Occipital lobe (tissue), 2 donors: ENCODE measurements around the gene KLF7. TPM values are rescaled to one million over a fixed set of nuclear protein-coding genes. Genes with fewer than 3 reads are reported as not detected.

Experiments
- DNase-seq: peaks from one replicate; lab custom pipeline; 2025; lab: John Stamatoyannopoulos, UW
- total RNA-seq: library from RNA; depleted of rRNA; stranded (reverse); fragments of >200 nt; gene quantifications from one replicate; pipeline ENCODE4 v1.2.3, GENCODE V29; 2014

Gene KLF7
- total RNA-seq, 1 donor from 2014 or later, result 69.7 TPM

DNA sequence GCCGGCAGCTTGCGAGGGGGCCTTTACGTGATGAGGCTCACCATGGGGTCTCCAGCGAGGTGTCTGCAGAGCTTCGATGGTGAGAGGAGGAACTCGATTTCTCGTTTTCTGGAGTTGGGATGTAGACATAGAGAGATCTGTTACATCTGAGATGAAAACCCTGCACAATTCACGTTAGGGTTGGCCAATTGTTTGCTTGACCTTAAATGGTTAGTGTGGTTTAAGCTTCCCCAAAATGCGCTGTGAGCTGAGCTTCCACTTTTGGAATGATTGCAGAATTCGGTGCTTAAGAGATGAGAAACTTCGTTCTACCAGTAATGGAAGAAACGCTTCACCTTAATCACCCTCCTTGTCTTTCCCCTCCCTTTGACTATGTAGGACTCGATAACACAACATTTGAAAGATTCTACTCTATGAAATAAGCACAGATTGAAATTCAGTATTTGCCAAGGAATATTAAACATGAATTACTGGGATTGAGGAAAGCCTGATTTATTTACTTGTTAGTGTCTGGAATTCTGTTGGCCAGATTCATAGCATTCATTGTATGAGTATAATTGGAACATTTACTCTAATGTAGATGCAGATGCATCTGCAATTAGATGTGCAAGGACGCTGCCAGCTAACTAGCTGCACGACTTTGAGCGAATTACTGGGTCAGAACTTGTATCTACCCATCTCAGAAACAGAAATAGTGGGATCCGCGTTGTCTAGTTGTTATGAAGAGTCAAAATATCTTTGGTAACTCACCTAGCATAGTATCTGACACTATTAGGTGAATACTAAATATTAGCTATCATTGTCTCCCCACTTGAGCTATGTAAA is 1.6 kb upstream of the KLF7 start:
- no peak for DNase-seq

DNA sequence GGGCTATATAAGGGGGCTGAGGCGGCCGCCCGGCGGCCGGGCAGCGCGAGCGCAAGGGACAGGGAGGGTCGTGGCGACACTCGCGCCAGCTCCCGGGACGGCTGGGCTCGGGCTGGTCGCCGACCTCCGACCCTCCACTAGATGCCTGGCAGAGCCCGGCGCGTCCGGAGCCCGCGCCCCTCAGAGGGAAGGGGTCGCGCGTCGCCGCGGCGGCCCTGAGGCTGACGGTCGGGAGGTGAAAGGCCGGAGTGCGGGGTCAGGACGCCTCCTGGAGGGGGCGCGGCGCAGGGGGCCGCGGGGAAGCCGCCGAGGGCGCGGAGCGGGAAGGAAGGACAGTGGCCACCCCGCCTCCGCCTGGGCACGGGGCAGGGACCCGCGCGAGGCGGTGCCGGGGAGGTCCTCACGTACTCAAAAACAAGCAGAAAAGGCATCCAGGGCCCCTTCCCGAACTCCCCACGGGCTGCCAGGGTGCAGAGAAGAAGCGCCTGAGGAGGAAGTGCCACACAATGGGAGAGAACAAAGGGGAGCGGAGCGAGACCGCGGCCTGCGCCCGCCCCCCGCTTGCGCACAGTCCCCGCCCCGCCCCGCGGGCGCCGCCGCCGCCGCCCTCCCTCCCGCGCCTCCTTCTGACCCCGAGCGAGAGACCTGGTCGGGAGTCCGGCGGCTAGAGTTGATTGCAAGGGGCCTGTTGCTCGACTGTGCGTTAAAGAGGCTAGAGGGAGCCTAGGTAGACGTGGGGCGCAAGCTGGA is 776 bp upstream of the KLF7 start:
- peak; percentile 75 for DNase-seq

DNA sequence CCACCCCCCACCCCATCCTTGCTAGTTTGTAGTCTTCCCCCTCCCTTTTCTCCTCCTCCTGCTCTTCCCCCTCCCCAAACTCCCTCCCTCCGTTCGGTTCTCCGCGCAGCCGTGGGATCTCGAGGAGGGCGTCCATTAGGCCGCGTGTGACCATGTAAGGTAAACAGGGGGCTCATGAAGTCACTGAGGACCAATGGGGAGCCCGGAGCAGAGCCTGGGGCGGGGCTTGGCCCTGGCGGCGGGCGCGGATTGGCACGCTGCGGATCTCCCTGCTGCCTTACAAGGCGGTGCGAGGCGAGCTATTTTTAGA is 246 bp upstream of the KLF7 start:
- peak; percentile 99 for DNase-seq

DNA sequence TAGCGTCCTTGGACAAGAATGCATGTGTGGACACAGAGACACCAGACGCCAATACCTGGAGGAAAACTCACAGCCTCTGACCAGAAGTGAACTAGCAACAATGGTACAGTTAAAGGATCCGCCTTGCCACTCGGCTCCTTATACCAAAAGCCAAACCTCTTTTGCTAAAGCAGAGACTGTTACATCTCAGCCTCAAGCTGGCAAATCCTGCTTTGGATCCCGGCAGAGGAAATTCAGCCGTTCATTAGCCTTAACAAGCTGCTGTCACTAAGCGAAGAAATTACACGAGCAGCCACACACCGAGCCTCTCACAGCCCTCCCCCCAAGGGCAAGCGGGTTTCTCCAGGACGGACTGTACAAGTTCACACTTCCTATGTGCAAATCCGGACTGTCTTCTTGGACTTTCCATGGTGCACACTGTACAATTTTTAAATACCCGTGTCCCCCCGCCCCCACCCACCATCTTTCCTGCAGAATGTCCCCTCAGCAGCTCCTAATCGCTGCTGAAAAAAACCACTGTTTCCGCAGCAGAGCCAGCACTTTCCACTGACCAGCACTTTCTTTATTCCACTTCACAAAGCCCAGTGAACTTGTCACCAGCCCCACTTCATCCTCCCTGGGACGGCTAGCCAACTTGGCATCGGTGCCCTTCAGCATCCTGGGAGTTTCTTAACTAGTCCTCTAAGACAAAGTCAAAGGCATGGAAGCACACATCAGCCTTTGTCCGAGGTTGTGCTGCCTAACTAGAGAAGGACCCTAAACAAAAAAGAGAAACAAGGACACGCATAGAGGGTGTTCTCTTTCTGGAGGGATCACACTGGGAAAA is 1.5 kb downstream of the KLF7 start:
- DNase-seq, result peak; percentile 41

DNA sequence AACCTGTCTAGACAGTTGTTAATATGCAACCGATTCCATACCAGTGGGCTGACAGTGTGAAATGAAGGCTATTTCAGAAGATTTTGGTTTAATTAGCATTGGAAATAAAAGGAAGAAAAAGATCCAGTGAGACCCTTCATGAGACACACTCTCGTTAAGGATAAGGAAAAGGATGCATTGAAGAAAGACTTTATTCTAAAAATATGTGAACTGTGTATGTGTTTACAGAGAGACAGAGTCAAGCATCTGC is 2.1 kb downstream of the KLF7 start:
- DNase-seq, result no peak

DNA sequence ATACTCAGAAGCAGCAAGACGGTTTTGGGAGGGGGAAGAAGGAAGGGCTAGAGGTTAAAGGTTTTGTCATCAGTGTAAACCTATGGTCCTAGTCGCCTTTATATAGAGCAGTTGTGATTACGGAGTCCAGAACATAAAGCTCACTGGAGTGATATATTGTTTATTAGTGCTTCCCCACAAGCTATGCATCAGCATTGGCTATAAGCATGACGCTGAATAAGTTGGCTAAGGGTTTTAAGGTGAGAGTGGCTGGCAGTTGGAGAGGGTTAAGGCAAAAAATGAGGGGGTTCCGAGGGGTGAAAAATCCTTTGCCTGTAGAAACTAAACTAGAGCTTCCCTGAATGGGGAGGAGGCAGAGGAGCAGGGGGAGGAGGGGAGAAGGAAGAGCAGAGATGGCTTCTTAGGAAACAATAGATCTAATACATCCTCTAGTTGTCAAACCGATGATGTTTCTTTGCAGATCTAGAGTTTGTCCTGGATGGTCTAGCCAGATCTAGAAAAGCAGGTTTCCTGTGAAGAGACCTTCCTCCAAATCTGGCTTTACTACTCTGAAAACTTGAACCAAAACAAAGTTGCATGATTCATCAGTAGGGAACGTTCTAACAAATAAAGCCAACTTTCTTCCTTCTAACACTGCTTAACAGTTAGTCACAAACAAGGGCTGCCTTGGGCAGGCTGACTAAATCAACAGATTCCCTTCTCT is 2.5 kb downstream of the KLF7 start:
- no peak for DNase-seq

DNA sequence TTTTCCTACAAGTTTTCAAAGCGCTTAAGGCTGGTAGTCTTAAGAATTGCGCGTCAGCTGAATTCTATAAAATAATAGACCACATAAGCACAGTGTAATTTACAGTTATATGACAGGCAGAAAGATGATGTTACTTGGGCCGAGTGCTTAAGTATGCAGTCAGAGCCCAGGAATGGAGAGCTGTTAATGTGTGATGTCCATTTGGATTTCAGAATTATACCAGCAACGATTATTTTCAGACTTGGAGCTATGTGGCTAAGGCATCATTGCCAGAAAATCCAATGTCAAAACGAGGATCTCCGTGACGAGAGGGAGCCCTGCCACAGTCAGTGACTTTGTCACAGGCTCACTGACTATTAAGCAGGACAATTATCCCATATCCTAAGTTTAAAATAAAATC is 3.4 kb downstream of the KLF7 start:
- no peak for DNase-seq

DNA sequence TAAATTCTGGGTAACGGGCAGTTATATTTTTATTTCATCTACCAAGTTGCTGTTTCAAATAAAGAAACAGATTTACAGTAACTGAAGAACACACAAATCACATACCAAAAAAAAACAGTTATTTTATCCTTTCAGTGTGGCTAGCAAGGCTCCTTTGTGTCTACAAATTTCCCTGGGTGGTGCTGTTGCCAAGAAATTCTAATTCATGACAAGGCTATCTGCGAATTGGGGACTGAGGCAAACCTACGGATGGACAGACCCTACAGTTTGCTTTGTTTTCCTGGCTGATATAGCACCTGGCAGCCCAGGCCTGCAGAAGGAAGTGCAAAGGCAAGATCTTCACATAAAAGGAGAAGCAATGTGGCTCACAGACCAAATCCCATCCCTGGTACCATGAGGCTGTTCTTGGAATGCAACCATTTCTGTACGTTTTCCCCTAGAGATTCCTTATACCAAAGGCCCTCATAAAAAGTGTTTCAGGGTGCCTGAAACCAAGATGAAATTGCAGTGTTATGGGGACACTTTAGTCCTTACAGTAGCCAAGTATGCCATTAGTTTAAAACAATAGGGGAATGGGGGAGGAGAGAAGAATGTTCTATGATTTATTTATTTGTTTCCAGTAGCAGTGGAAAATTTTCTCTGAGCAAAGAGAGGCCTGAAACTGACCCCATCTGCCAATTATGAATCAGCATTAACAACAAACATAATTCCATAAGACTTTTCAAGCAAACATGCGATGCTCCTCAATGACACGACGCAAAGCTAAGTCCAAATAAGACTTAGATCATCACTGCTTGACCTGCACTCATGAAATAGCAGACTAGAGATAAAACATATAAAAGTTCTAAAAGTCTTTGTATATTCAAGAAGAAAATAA is 4.3 kb downstream of the KLF7 start:
- DNase-seq, result no peak

DNA sequence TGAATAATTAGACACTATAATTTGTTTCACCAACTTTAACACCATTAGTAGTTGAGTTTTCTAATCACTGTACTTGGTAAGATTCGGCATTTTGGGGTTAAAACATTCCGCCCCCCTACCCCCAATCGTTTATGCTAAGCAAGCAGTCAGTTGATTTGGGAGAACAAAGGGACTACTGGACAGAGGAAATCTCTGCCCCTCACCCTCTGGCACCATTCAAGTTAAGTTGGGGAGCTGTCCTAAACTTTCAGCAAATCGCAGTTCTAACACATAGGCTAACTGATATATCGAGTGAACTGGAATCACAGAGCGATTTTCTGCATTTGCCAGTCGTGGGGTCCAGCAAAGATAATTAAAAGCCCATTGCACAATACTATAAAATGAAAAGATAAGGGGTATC is 5.6 kb downstream of the KLF7 start:
- no peak for DNase-seq

DNA sequence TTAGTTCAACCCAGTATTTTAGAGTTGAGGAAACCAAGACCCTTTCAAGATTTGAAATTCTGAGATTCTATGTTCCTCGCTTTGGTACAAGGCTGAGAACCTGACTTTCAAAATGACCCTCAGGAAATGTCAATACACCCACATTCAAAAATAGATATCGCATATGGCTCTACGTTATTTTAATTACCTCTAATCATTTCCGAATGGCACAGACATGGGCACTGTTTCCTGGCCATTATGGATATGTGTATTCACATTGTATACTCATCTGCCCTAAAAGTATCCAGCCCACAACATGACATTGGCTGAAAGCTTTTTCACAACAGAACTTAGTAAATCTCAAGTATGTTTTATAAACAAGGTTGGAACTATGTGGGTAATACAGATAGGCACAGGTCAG is 6.7 kb downstream of the KLF7 start:
- no peak for DNase-seq

DNA sequence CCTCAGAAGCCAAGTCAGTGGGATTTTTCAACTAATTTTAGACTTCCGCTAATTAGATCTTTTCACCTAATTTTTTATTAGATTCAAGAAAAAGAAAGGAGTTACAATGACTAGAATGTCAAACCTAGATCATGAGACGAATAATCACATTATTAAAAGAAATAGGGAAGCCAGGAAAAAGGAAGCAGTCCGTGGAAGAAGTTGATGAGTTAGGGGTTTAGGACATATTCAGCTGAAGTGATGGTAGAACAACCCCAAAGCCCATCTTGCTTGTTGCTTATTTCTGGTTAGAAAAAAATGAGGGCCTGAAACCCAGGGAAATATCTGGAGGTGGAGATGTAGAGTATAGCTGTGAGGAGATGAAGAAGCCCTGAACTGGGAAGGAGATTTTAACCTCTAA is 8.0 kb downstream of the KLF7 start:
- DNase-seq, result no peak

DNA sequence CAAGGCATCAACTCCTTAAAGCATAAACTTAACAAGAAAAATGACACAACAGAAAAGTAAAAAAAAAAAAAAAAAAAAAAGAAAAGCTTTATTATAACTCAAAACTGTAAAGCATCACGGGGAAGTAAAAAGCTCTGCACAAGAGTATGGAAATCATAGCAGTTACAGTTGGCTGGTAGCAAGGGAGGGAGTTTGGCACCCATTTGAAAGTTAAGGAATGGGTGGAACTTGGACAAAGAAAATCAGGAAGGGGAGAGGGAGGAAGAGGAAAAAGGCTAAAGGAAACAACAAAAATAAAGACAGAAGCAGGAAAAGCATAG is 8.6 kb downstream of the KLF7 start:
- DNase-seq, result no peak

DNA sequence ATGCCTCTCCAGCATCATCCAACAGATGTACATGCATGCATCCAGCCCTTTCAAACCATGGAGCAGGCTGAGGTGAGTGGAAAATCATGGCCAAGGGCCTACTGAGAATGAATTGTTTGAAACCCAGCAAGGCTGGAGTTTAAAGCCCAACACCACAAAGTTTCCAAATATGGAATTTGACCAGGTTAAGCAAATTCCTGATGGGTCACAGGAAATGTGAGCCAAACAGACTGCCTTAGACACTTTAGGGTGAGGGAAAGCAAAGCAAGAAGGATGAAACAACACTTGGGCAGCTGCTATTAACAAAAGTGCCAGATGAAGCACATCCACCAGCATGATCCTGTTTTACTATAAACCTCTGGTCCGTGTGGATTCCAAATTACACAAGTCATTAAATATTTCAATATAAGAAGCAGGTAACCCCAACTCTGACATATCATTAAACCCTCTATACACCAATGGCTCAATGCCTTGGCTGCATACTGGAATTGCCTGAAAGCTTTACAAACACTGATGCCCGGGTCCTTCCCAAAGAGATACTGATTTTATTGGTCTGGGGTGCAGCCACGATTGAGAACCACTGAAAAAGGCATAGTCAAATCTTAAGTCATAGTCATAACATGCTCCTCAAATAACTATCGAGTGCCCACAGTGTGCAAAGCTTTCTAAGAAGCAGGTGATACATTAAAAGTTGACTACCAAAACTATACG is 9.1 kb downstream of the KLF7 start:
- DNase-seq, result no peak

DNA sequence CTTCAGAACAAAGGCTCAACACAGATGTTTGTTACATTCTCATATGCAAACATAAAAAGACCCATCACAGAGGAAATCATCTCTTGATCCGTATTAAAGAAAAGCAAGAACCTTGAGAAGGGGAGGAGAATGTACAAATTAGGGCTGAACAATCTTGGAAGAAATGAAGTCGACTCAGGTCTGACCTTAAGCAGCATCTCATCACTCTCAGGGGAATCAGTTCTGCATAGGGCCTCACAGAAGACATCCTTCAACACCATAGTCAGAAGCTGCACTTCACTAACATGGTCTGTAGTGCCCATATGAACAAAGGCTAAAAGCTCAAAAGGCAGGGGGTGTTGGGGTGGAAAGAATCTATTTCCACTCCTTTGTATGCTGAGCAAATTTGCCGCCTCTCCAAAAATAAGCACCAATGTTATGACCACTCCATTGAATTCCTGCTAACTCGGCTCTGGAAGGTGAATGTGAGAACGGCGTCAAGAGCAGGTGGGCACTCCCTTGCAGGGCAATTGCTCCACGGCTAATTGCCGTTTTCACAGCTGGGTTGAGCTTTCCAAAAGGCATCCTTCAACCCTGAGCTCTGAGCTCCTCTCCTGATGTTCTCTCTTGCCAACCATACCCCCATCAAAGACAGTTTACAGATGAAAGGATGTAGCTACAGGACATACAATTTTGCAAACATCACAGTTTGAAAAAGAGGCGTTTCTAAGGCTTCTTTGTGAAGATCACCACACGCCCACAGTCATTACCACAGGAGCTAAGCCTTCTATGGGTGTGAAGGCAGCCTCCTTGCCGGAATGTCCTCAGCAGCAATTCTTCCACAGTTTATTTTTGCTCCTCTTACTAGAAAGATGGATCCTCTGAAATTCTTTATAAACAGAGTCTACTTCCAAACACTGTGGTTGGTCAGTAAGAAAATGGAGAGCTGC is 10.0 kb downstream of the KLF7 start:
- DNase-seq, result no peak

DNA sequence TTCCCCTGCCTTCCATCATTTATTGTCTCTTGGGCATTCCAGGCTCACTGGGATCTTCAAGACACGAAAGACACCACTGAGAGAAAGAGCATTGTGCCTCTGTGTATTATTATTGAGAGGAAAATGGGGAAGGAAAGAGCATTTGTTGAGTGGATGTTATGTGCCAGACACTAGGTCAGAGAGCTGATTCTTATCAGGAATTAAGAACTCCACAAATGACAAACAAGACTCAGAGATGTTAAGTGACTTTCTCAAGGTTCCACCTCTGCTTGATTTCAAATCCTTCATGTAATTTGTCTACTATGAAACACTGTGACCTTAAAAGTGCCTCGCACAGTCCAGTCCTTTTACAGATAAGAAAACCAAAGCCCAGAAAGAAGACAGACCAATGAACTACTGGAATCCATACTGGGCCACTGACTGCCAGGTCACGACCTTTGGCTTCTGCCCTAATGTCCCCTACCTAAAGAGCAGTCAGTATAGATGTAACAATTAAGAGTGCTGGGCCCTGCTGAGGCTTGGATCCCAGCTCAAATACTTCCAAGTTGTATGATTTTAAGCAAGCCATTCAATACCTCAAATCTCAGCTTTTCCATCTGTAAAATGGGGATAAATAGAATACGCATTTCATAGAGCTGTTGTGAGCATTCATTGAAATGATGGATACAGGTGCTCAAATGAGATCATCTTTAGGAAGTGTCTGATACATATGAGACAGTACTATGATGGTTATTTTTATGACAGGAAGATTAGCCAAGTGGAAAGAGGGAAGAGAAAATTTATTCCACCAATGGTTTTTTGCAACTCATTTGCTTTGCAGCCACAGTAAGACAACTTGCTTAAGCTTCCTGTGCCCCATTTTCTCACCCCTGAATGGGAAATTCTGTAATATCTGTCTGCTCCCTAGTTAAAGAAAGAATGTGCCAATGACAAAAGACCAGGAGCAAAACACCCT is 10.9 kb downstream of the KLF7 start:
- no peak for DNase-seq

DNA sequence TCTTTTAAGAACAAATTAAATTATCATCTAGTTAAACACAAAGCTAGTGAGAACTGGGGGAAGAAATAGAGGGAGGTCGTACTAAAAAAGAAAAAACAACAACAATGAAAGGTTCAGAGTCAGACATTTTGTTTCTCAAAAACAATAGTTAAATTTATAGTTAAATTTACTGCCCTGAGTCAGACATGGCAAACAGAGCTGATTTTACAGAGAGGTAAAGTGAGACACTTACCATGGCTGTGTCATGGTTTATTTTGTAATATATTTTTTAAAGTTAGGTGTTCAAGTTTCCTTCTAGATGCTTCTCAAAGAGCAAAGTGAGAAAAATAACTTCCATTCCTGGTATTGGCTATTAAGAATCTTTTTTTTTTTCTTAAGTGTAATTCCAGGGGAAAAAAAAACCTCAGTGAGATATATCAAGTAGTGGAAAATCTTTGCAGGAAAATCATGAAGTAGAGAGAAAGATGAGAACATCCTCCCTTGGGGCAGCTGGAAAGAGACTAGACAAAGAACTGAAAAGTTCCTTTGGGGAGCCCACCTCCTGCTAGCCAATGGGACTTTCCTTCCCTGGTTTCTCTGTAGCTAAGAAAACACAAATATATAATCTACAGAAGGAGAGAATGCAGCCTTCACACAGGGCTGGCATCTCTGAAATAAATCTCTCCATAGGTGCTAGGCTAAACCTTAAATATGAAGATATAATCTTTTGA is 12.3 kb downstream of the KLF7 start:
- DNase-seq, result no peak

DNA sequence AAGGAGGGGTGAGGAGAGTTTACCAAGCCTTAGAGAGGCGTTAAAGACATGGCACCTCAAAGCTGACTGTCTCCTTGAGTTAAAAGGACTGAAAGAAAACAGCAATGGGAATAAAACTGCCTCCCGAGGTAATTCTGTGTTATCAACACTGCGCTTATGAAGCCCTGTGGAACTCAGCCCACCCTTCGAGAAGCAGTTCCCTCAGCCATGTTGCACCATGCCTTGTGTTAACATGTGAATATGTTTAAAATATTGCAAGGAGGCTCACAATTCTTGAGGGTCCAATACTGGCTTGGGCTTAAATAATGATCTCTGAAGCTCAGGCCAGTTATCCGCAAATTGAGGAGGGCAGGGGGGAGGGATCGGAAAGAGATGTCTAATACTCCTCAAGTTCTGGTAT is 14.7 kb downstream of the KLF7 start:
- DNase-seq, result no peak

DNA sequence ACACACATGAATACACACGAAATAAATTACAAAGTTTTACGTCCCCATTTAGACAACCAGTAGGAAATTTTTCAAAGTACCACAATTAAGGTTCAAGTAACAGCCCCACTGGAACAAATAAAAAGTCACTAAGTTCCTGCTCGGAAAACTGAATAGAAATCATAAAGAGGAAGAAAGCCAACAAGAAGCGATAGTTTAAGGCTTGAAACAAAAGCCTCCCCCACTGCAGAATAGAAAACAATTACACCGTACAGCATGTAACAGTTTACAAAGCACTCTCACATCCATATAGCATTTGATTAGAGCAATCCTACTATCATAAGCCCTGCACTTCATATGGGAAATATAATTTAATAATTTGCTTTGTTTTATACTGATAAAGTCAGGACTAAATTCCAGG is 15.5 kb downstream of the KLF7 start:
- no peak for DNase-seq
